ENCODE results near the gene STAG3.
"Not testable (repeated sequence)": the region's sequence is repeated elsewhere in the genome, so short reads cannot be mapped to it uniquely, and the experiment has no call there.

STAG3 gene

DNA sequence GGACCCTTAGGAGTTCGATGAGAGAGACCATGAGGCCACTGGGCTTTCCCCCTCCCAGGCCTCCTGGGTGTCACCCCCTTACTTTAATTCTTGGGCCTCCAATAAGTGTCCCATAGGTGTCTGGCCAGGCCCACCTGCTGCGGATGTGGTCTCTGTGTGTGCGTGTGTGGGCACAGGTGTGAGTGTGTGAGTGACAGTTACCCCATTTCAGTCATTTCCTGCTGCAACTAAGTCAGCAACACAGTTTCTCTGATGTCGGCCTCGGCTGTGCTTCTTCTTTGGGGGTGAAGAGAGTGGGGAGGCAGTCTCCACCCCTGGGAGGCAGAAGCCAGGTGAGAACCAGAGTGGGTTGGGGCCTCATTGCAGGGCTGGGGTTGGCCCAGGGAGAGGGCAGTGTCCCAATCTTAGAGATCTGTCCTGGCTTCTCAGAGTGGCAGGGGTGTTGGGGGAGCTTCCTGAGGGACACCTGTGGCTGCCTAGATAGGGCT lies 43.6 kb downstream of the STAG3 start:
- ChIA-PET POLR2A (no interaction called here), CTCF (interaction anchor here (1.4 to 17.7 kb wide), 2 partner anchors 88 to 124 kb away, joined by 3 to 298 read pairs; no protein-coding TSS in a partner anchor)
- H3K4me3 ChIP-seq (ENCODE audit: low read depth, low read length) = no peak overlapping the region
- no peak for TF ChIP-seq CTCF (IDR thresholded peaks at IDR 0.05; ENCODE audit: insufficient read depth, low read length, missing control alignments)
- no peak for DNase-seq (ENCODE audit: low read depth, low spot score)

DNA sequence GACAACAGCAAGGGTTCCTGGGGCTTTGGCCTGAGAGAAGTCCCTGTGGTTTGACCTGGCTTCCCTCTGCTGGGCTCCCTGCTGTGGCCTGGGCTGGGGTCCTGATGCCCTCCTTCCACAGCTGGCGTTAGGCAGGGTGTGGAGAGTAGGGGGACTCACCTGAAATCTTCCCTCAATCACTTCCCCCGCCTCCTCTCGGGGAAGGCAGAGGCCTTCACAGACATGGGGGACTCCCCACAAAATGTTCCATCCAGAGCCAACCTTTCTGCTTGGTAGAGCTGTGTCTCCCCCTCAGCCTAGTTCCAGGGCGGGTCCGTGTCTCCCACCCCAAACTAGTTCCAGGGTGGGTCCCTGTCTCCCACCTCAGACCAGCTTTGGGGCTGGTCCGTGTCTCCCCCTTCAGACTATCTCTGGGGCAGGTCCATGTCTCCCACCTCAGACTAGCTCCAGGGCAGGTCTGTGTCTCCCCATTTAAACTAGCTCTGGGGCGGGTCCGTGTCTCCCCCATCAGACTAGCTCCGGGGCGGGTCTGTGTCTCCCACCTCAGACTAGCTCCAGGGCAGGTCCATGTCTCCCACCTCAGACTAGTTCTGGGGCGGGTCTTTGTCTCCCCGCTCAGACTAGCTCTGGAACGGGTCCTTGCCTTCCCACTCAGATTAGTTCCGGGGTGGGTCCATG lies 44.2 kb downstream of the STAG3 start:
- CTCF ChIA-PET = interaction anchor here (0.9 to 17.7 kb wide), 3 partner anchors 32 to 124 kb away, joined by 3 to 298 read pairs (median 6); no protein-coding TSS in a partner anchor
- no peak for DNase-seq (ENCODE audit: low read depth, low spot score)
- POLR2A ChIA-PET = no interaction called here
- H3K4me3 ChIP-seq (ENCODE audit: low read depth, low read length) = no peak overlapping the region
- TF ChIP-seq CTCF (IDR thresholded peaks at IDR 0.05; ENCODE audit: insufficient read depth, low read length, missing control alignments) = no peak

GRCh38 chr7:100222445-100223132 lies 44.9 kb downstream of the STAG3 start:
- TF ChIP-seq CTCF (IDR thresholded peaks at IDR 0.05; ENCODE audit: insufficient read depth, low read length, missing control alignments) = no peak
- POLR2A ChIA-PET = no interaction called here
- no peak overlapping the region for H3K4me3 ChIP-seq (ENCODE audit: low read depth, low read length)
- no peak for DNase-seq (ENCODE audit: low read depth, low spot score)
- CTCF ChIA-PET = interaction anchor here (0.9 to 17.7 kb wide), 2 partner anchors 33 to 89 kb away, joined by 6 to 298 read pairs; no protein-coding TSS in a partner anchor

DNA sequence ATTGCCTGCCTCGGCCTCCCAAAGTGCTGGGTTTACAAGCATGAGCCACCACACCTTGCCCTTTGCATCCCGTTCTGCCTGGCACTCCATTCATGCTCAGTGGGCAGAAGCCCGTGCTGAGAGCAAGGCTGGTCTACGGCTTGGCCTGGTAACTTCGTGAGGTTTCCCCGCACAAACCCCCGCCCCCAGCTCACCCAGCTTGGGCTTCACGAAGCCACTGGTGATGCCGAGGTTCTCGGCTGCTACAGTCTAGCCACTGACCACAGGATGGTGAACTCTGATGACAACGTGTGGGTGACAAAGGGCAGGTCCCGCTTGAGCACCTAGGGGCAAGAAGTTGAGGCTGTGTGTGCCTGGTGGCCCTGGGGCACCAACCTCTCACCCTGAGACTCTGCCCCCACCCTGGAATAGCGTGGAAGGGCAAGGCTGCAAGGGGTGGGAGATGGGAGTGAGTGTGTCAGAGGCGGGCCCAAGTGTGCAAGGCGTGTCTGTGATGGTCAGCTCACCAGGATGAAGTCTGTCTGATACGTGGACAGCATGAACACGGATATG lies 45.7 kb downstream of the STAG3 start:
- H3K4me3 ChIP-seq (ENCODE audit: low read depth, low read length); POLR2A ChIA-PET; DNase-seq (ENCODE audit: low read depth, low spot score): not testable (repeated sequence)
- CTCF ChIA-PET = interaction anchor here (2.0 to 17.7 kb wide), 2 partner anchors 90 to 91 kb away, joined by 5 to 298 read pairs; no protein-coding TSS in a partner anchor

- CTCF ChIA-PET = interaction anchor here (1.7 to 2.0 kb wide), 2 partner anchors 92 to 94 kb away, joined by 5 read pairs; no protein-coding TSS in a partner anchor
- H3K4me3 ChIP-seq (ENCODE audit: low read depth, low read length); POLR2A ChIA-PET; DNase-seq (ENCODE audit: low read depth, low spot score): not testable (repeated sequence)
Observed at GRCh38 chr7:100224891-100225290, 47.2 kb downstream of the STAG3 start.

DNA sequence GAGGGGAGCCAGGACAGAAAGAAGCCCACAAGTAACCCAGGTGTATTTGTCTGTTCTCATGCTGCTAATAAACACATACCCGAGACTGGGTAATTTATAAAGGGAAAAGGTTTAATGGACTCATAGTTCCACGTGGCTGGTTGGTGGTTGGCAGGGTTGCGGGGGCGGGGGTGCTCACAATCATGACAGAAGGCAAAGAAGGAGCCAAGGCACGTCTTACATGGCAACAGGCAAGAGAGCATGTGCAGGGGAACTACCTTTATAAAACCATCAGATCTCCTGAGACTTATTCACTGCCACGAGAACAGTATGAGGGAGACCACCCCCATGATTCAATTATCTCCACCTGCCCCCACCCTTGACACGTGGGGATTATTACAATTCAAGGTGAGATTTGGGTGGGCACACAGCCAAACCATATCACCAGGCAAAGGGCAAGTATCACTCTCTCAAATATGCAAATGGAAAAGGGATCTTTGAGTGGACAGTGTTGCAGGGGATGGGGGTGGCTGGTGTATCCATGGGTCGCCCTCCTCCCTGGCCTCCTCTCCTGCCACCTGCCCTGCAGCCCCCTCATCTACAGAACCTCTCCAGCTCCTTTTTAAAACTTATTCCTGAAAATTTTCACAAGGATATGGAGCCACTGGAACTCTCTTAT lies 57.1 kb downstream of the STAG3 start:
- POLR2A ChIA-PET; H3K4me3 ChIP-seq (ENCODE audit: low read depth, low read length); CTCF ChIA-PET; DNase-seq (ENCODE audit: low read depth, low spot score): not testable (repeated sequence)

GRCh38 chr7:100239975-100240374 lies 62.3 kb downstream of the STAG3 start:
- DNase-seq (ENCODE audit: low read depth, low spot score); H3K4me3 ChIP-seq (ENCODE audit: low read depth, low read length); CTCF ChIA-PET; POLR2A ChIA-PET: not testable (repeated sequence)

GRCh38 chr7:100243385-100243784 lies 65.7 kb downstream of the STAG3 start:
- H3K4me3 ChIP-seq (ENCODE audit: low read depth, low read length); POLR2A ChIA-PET; DNase-seq (ENCODE audit: low read depth, low spot score): not testable (repeated sequence)
- CTCF ChIA-PET = interaction anchor here (0.6 to 1.3 kb wide), 2 partner anchors 44 to 164 kb away, joined by 3 to 4 read pairs; no protein-coding TSS in a partner anchor

DNA sequence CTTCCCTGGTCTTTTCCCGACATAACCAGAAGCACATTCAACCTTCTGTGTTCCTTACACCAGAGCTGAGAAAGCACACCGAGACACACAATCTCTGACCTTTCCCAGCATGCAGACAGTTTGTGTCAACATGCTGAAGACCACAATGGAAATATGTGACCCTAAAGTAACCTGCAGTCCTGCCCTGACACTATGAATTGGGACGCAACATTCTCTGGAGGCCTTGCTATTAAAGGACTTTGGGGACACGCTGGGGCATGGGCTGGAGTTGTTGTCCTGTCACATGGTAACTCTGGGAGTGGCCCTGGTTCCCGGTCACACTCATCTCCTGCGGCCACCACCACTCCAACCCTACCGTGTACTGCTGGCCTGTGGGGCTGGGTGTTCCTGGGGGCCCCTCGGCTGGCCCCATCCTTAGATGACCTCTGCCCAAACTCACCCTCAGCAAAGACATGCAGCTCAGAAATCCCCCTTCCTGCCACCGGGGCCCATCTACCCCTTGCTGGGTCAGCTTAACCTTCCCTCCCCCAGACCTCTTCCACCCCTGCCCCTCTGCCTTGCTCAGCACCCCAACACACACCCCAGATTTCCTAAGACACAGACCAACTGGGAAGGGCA lies 67.4 kb downstream of the STAG3 start:
- DNase-seq (ENCODE audit: low read depth, low spot score); POLR2A ChIA-PET; H3K4me3 ChIP-seq (ENCODE audit: low read depth, low read length): not testable (repeated sequence)
- CTCF ChIA-PET = interaction anchor here (0.6 to 0.8 kb wide), 3 partner anchors 27 to 77 kb away, joined by 3 to 4 read pairs (median 3); no protein-coding TSS in a partner anchor

GRCh38 chr7:100246121-100246864 lies 68.6 kb downstream of the STAG3 start:
- POLR2A ChIA-PET = interaction anchor here (0.6 kb wide), 1 partner anchor 34 kb away, joined by 3 read pairs; no protein-coding TSS in a partner anchor
- H3K4me3 ChIP-seq (ENCODE audit: low read depth, low read length); DNase-seq (ENCODE audit: low read depth, low spot score); CTCF ChIA-PET: not testable (repeated sequence)

- DNase-seq (ENCODE audit: low read depth, low spot score); CTCF ChIA-PET; H3K4me3 ChIP-seq (ENCODE audit: low read depth, low read length); POLR2A ChIA-PET: not testable (repeated sequence)
Observed at GRCh38 chr7:100246865-100247137, 69.1 kb downstream of the STAG3 start.
